GM19240 (cell line): ENCODE results near the gene LHX4.
"Not testable (repeated sequence)": the region's sequence is repeated elsewhere in the genome, so short reads cannot be mapped to it uniquely, and the experiment has no call there.

Source experiments
- DNase-seq: peaks from one replicate; pipeline ENCODE4 v3.0.0; 2011; ENCODE audit warnings: low spot score; ENCODE audit not compliant: insufficient read length

Gene LHX4

GRCh38 chr1:180197231-180197630 lies 32.8 kb upstream of the LHX4 start:
- no peak for DNase-seq

- DNase-seq: no peak
Measured at GRCh38 chr1:180198196-180198595, 31.9 kb upstream of the LHX4 start.

DNA sequence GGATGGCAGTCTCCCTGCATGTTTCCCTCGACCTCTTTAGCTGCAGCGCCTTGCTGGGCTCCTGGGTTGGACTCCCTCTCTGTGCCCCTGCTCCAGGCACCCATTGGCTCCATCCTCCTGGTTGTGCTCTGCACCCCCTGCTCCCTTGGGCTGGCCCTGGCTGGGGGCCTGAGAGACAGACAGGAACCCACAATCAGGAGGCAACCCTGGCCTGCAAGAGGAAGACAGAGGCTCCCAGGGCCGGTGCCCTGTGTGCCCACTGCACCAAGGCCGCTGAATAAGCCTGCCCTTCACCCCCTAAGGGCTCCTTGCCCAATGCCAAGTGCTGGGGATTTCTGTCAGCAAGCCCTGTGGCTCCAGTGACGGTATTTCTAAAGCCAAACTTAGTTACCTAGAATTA lies 31.5 kb upstream of the LHX4 start:
- DNase-seq: no peak

DNA sequence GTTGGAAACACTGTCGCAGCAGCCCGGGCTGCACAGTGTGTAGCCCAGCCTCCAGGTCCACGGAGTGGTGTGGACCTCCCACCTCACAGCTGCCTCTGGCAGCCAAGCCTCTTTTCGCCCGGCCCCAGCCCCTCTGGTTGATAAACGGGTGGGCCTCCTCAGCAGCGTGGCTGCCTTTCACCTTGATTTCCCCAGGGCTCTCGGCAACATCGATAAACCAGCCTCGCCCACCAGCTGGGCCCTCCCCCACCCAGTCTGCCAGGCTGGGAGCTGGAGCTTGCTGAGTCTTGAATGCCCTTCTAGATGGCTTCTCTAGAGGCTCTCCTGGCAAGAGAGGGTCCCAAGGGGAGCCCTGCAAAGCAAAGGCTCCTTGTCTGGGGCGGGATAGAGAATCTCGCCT lies 31.0 kb upstream of the LHX4 start:
- no peak for DNase-seq

GRCh38 chr1:180201451-180202200 lies 28.4 kb upstream of the LHX4 start:
- DNase-seq: no peak

- not testable (repeated sequence) for DNase-seq
Measured at GRCh38 chr1:180202588-180202987, 27.5 kb upstream of the LHX4 start.

DNA sequence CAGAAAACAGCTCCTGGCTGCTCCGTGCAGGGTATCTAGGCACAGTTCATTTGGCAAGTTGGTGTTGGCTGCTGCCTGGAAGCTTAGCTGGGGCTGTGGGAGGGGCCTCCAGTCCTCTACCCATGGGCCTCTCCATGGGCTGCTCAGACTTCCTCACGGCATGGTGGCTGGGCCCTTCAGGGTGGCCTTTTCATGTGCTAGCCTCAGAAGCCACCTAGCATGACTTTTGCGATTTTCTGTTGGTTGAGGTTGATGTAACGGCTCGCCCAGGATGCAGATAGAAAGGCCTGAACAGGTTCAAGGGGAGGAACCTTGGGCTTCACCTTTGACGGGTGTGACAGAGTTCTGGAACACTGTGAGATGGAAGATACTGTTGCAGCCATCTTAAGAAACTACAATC lies 25.8 kb upstream of the LHX4 start:
- no peak for DNase-seq

- no peak for DNase-seq
Measured at GRCh38 chr1:180206581-180206980, 23.5 kb upstream of the LHX4 start.

- DNase-seq: no peak
Measured at GRCh38 chr1:180208264-180208663, 21.8 kb upstream of the LHX4 start.

GRCh38 chr1:180210008-180210620 lies 19.9 kb upstream of the LHX4 start:
- no peak for DNase-seq

GRCh38 chr1:180211156-180211859 lies 18.8 kb upstream of the LHX4 start:
- DNase-seq: no peak

GRCh38 chr1:180211860-180212229 lies 18.2 kb upstream of the LHX4 start:
- no peak for DNase-seq

- peak; percentile 33 for DNase-seq
Measured at GRCh38 chr1:180213401-180214170, 16.5 kb upstream of the LHX4 start.

- DNase-seq: no peak
Measured at GRCh38 chr1:180215856-180216625, 14.0 kb upstream of the LHX4 start.

- no peak for DNase-seq
Measured at GRCh38 chr1:180217006-180217405, 13.1 kb upstream of the LHX4 start.

GRCh38 chr1:180218806-180219765 lies 11.0 kb upstream of the LHX4 start:
- no peak for DNase-seq

- no peak for DNase-seq
Measured at GRCh38 chr1:180219776-180220175, 10.3 kb upstream of the LHX4 start.

- no peak for DNase-seq
Measured at GRCh38 chr1:180221462-180221861, 8.6 kb upstream of the LHX4 start.

- DNase-seq: no peak
Measured at GRCh38 chr1:180224902-180225301, 5.2 kb upstream of the LHX4 start.

DNA sequence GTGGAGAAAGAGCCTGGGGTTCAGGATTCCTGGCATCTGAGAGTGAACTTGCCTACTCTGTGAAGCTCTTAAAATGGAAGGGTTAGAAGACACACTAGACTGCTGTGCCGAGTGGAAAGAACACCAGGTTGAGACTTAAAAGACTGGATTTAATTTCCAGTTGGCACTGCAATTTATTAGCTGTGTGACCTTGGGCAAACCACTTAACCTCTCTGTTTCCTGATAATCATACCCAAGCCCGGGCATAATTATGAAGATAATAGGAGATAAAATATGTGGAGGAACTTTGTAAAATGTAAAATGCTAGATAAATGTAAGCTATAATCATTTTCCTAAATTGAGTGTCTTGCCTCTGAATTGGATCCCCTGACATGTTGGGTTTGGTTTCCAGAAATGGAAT lies 4.7 kb upstream of the LHX4 start:
- DNase-seq: no peak
